ENCODE results near the gene CKAP2.
"Not testable (repeated sequence)": the region's sequence is repeated elsewhere in the genome, so short reads cannot be mapped to it uniquely, and the experiment has no call there.

Gene CKAP2, protein sequence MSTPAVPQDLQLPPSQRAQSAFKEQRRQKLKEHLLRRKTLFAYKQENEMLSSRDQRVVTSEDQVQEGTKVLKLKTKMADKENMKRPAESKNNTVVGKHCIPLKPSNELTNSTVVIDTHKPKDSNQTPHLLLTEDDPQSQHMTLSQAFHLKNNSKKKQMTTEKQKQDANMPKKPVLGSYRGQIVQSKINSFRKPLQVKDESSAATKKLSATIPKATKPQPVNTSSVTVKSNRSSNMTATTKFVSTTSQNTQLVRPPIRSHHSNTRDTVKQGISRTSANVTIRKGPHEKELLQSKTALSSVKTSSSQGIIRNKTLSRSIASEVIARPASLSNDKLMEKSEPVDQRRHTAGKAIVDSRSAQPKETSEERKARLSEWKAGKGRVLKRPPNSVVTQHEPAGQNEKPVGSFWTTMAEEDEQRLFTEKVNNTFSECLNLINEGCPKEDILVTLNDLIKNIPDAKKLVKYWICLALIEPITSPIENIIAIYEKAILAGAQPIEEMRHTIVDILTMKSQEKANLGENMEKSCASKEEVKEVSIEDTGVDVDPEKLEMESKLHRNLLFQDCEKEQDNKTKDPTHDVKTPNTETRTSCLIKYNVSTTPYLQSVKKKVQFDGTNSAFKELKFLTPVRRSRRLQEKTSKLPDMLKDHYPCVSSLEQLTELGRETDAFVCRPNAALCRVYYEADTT

GRCh38 chr13:52454820-52455676 is at the start of gene CKAP2:
Gene CKAP2 (plus strand): TSS chr13:52455478. CDS start chr13:52455557, 79 bp downstream.
- no peaks in the 10 kb centered on the region for H3K27me3 ChIP-seq (replicated peaks)
- in situ Hi-C loops (cut with HindIII; ENCODE audit: low pct_ligation_motif_present, low sequenced_read_pairs), result no loop called here
- H3K27ac ChIP-seq, result peak within 1 kb of the TSS; percentile 70
- peak within 1 kb of the TSS; percentile 97 for H3K4me3 ChIP-seq (ENCODE audit: low read depth, low read length)
- H3K36me3 ChIP-seq (replicated peaks), result no peaks in the 10 kb centered on the region
- DNase-seq, result peak; percentile 93
- TF ChIP-seq CTCF (IDR thresholded peaks at IDR 0.05; ENCODE audit: low read depth, low read length, missing control alignments), result no peak

DNA sequence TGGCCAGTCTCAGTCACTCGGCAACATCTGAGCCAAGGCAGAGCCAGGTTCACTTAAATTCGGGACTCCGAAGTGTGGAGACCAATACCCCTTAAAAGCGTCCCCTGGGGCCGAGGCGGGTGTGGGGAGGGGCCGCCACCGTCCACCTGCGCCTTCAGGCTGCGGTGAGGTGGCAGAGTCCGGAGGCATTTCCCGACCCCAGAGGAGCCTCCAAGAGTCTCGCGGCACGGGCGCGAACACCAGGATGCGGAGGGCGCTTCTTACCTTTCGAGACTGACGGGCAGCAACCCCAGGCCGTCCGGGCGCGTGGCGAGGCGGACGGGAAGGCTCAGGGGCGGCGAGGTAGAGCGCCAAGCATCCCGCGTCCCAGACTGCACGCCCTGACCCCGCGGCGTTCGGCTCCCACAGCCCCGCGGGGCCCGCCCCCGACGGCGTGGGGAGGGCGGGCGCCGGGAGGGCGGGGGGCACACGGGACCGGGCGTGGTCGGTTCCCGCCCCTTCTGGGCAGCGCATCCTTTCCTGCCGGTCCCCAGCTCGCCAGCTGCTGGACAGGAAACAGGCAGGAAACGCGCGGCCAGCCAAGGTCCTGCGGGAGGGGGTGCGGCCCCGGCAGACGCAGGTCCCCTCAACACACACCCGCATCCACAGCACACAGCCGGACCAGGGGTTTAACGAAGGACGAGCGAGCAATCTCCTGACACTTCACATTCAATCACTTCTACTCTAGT is 49.3 kb upstream of the CKAP2 start, which contains the start of gene THSD1:
TSS of gene THSD1 (minus strand) at position 406 of the 728 bp plus-strand sequence. CDS start 3,572 bp downstream, outside the sequence.
- Histone ChIP-seq H3K27me3 (replicated peaks) (no peaks in the 10 kb centered on the region), H3K36me3 (replicated peaks) (no peaks in the 10 kb centered on the region), H3K27ac (no peak within 1 kb of the TSS), H3K4me3 (ENCODE audit: low read depth, low read length) (peak within 1 kb of the TSS; percentile 66)
- in situ Hi-C loops (cut with HindIII; ENCODE audit: low pct_ligation_motif_present, low sequenced_read_pairs), result no loop called here
- TF ChIP-seq CTCF (IDR thresholded peaks at IDR 0.05; ENCODE audit: low read depth, low read length, missing control alignments), result no peak
- DNase-seq, result no peak

- Histone ChIP-seq H3K4me3 (ENCODE audit: low read depth, low read length) (peak overlapping the region; percentile 66), H3K27ac (no peak overlapping the region), H3K36me3 (replicated peaks) (no peaks in the 10 kb centered on the region), H3K27me3 (replicated peaks) (no peaks in the 10 kb centered on the region)
- TF ChIP-seq CTCF (IDR thresholded peaks at IDR 0.05; ENCODE audit: low read depth, low read length, missing control alignments), result no peak
- in situ Hi-C loops (cut with HindIII; ENCODE audit: low pct_ligation_motif_present, low sequenced_read_pairs), result no loop called here
- DNase-seq, result no peak
Measured at GRCh38 chr13:52406629-52407028, 48.6 kb upstream of the CKAP2 start.

GRCh38 chr13:52407436-52407835 is 47.8 kb upstream of the CKAP2 start:
- H3K27ac ChIP-seq; H3K4me3 ChIP-seq (ENCODE audit: low read depth, low read length); DNase-seq; H3K36me3 ChIP-seq (replicated peaks); H3K27me3 ChIP-seq (replicated peaks); in situ Hi-C loops (cut with HindIII; ENCODE audit: low pct_ligation_motif_present, low sequenced_read_pairs): not testable (repeated sequence)

DNA sequence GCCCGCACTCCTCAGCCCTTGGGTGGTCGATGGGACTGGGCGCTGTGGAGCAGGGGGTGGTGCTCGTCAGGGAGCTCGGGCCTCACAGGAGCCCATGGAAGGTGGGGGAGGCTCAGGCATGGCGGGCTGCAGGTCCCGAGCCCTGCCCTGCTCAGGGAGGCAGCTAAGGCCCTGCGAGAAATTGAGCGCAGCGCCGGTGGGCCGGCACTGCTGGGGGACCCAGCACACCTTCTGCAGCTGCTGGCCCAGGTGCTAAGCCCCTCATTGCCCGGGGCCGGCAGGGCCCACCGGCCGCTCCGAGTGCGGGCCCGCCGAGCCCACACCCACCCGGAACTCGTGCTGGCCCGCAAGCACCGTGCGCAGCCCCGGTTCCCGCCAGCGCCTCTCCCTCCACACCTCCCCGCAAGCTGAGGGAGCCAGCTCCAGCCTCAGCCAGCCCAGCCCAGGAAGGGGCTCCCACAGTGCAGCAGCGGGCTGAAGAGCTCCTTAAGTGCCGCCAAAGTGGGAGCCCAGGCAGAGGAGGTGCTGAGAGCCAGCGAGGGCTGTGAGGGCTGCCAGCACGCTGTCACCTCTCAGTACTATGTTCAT is 47.1 kb upstream of the CKAP2 start:
- in situ Hi-C loops (cut with HindIII; ENCODE audit: low pct_ligation_motif_present, low sequenced_read_pairs), result not testable (repeated sequence)

GRCh38 chr13:52411629-52412028 is 43.6 kb upstream of the CKAP2 start:
- no peak for TF ChIP-seq CTCF (IDR thresholded peaks at IDR 0.05; ENCODE audit: low read depth, low read length, missing control alignments)
- Histone ChIP-seq H3K27ac (no peak overlapping the region), H3K4me3 (ENCODE audit: low read depth, low read length) (no peak overlapping the region), H3K36me3 (replicated peaks) (peaks cover 3% of the 10 kb centered on the region), H3K27me3 (replicated peaks) (no peaks in the 10 kb centered on the region)
- DNase-seq, result peak; percentile 36
- in situ Hi-C loops (cut with HindIII; ENCODE audit: low pct_ligation_motif_present, low sequenced_read_pairs), result no loop called here

More for the DNA sequence above, 47.1 kb upstream of the CKAP2 start:
- not testable (repeated sequence) for H3K27ac ChIP-seq; H3K27me3 ChIP-seq (replicated peaks); H3K4me3 ChIP-seq (ENCODE audit: low read depth, low read length); H3K36me3 ChIP-seq (replicated peaks); DNase-seq
